ENCODE measurements around the gene CST8. TPM values are rescaled to one million over a fixed set of nuclear protein-coding genes. Genes with fewer than 3 reads are reported as not detected.

The CST8 gene
- total RNA-seq, 1 experiment from 2014 or later = not detected

GRCh38 chr20:23517719-23518118, 26.8 kb downstream of the CST8 start:
- no peak overlapping the region for H2BK5ac ChIP-seq (ENCODE audit: insufficient read length, low read length)
- no peaks in the 10 kb centered on the region for H3K27me3 Mint-ChIP-seq (ENCODE audit: low read depth)
- H3K79me1 ChIP-seq (ENCODE audit: insufficient read depth, low read depth, low read length, poor library complexity, severe bottlenecking) = no peaks in the 10 kb centered on the region
- no peak overlapping the region for H2BK120ac ChIP-seq (ENCODE audit: low read depth, low read length, poor library complexity, severe bottlenecking)
- no peak overlapping the region for H3K23ac ChIP-seq (ENCODE audit: insufficient read length, low read depth, low read length)
- H2BK20ac ChIP-seq (ENCODE audit: low read depth, low read length, poor library complexity, severe bottlenecking) = no peak overlapping the region
- peaks cover 34 to 55% of the 10 kb centered on the region in 2 experiments for H3K4me1 Mint-ChIP-seq
- no peak for TF ChIP-seq CTCF (conservative IDR thresholded peaks at IDR 0.05)
- H4K5ac ChIP-seq (ENCODE audit: insufficient read length, low read depth, low read length) = no peak overlapping the region
- H3K9me3 Mint-ChIP-seq = peaks cover 15 to 33% of the 10 kb centered on the region in 2 experiments
- no peak overlapping the region for H3K4me2 ChIP-seq (ENCODE audit: insufficient read depth, insufficient read length, low read length)
- H3K4me1 ChIP-seq (ENCODE audit: insufficient read depth, low read length) = no peaks in the 10 kb centered on the region
- no peak overlapping the region for H4K91ac ChIP-seq (ENCODE audit: insufficient read length, low read depth, low read length)
- H3T11ph ChIP-seq (ENCODE audit: low read length) = no peak overlapping the region
- no peak overlapping the region for H3K56ac ChIP-seq (ENCODE audit: insufficient read length, low read depth, low read length)
- H3K4ac ChIP-seq (ENCODE audit: low read depth, low read length) = no peak overlapping the region
- no peak overlapping the region for H3K4me3 Mint-ChIP-seq
- H3K18ac ChIP-seq (ENCODE audit: insufficient read length, low read depth, low read length) = no peak overlapping the region
- no peak overlapping the region for H3K9ac ChIP-seq (ENCODE audit: extremely low read depth, insufficient read length, low read length)
- no peaks in the 10 kb centered on the region; the same call in 1 of the 2 replicates for H3K27me3 ChIP-seq (ENCODE audit: insufficient read depth, low read length)
- H2AFZ ChIP-seq (ENCODE audit: low read length) = no peak overlapping the region
- H3K23me2 ChIP-seq (ENCODE audit: insufficient read length, low read depth, low read length, poor library complexity, severe bottlenecking) = no peaks in the 10 kb centered on the region
- no peak overlapping the region for H2BK15ac ChIP-seq (ENCODE audit: low read depth, low read length)
- DNase-seq = no peak
- no peak overlapping the region for H3K14ac ChIP-seq (ENCODE audit: insufficient read depth, low read length)
- no peaks in the 10 kb centered on the region for H3K79me2 ChIP-seq (ENCODE audit: insufficient read depth, low read length)
- no peak overlapping the region for H2BK12ac ChIP-seq (ENCODE audit: insufficient read length, low read depth, low read length)
- H4K20me1 ChIP-seq (ENCODE audit: control insufficient read depth, insufficient read depth, insufficient read length) = no peaks in the 10 kb centered on the region
- H2AK5ac ChIP-seq (ENCODE audit: insufficient read length, low read length) = no peak overlapping the region
- no peak overlapping the region for H3K27ac Mint-ChIP-seq
- no peak overlapping the region for H4K8ac ChIP-seq (replicated peaks; ENCODE audit: insufficient read length, low read depth, low read length)
- no peak overlapping the region for H3K27ac ChIP-seq (ENCODE audit: insufficient read length, low read depth, low read length)
- H3K36me3 Mint-ChIP-seq (ENCODE audit: insufficient read depth in 1 of 3, low read depth in 3 of 3) = peaks cover 3 to 24% (median 7%) of the 10 kb centered on the region in 3 experiments; a peak in 6 of 7 replicates
- WGBS (ENCODE audit: extremely low coverage, insufficient read length, low lambda C conversion rate) = no CpG with 5 or more reads among the region's 4 CpGs
- no peaks in the 10 kb centered on the region for H3K9me3 ChIP-seq (ENCODE audit: control insufficient read depth, low read depth, low read length)
